ENCODE data around the gene NHEJ1. TPM values are rescaled to one million over a fixed set of nuclear protein-coding genes. Genes with fewer than 3 reads are reported as not detected.

NHEJ1 gene
- polyA plus RNA-seq (2012; rRNA removed), result 16.3 and 21.0 TPM in 2 replicates
- 14.2 and 16.0 TPM in 2 replicates for polyA plus RNA-seq (2012; cell fraction: cytosol; rRNA removed)
- polyA plus RNA-seq (2012; cell fraction: nucleus; rRNA removed), result 12.6 and 24.6 TPM in 2 replicates

- H3K9ac ChIP-seq, result peak within 1 kb of the TSS; percentile 81
- peak within 1 kb of the TSS; percentile 69 to 75 for H3K4me3 ChIP-seq (ENCODE audit: low read depth in 2 of 2, low read length in 1 of 2)
- peaks cover 2% of the 10 kb centered on the region; the same call in 1 of the 2 replicates for H3K79me2 ChIP-seq (ENCODE audit: insufficient read depth)
- H3K36me3 ChIP-seq (replicated peaks in 1 of 2; ENCODE audit: control insufficient read depth in 1 of 2, insufficient read depth in 2 of 2, low read length in 1 of 2), result peaks cover 0 to 14% of the 10 kb centered on the region in 2 experiments
- peaks cover 12% of the 10 kb centered on the region for H3F3A ChIP-seq (replicated peaks; ENCODE audit: insufficient read depth)
- under 1% methylated on average over 29 of the region's 70 CpGs for WGBS (ENCODE audit: low lambda C conversion rate)
- H2AFZ ChIP-seq (ENCODE audit: low read depth), result peak within 1 kb of the TSS; percentile 83
- ChIA-PET POLR2A (no interaction called here), CTCF (interaction anchor here (0.6 to 14.9 kb wide), 59 partner anchors 10 to 312 kb away, joined by 3 to 205 read pairs (median 4); partner anchors contain the start of genes ABCB6, ANKZF1, ATG9A and CNPPD1)
- DNase-seq, result peak; percentile 98
- H3K4me1 ChIP-seq (ENCODE audit: control insufficient read depth in 1 of 2, insufficient read depth in 2 of 2, low read depth in 1 of 2, low read length in 1 of 2), result peaks cover 0 to 11% of the 10 kb centered on the region in 2 experiments; a peak in 1 of 4 replicates
- H3K4me2 ChIP-seq, result peak within 1 kb of the TSS; percentile 97
- no peaks in the 10 kb centered on the region for H3K27me3 ChIP-seq (ENCODE audit: insufficient read depth)
- H3K9me2 ChIP-seq, result no peaks in the 10 kb centered on the region
- H4K20me1 ChIP-seq (ENCODE audit: insufficient read depth), result no peaks in the 10 kb centered on the region
- H3K27ac ChIP-seq (ENCODE audit: low read depth in 2 of 2, low read length in 1 of 2), result peak within 1 kb of the TSS; percentile 90 to 99
- H3K9me3 ChIP-seq, result no peaks in the 10 kb centered on the region
- TF ChIP-seq SMC3 (IDR thresholded peaks at IDR 0.05; ENCODE audit: low read depth, low read length), result peak; percentile 62
- TF ChIP-seq TCF12 (IDR thresholded peaks at IDR 0.05), result no peak
- TF ChIP-seq SIN3A (IDR thresholded peaks at IDR 0.05; ENCODE audit: borderline replicate concordance, low read depth, low read length), result 0 out of 2 replicates have a peak, but pooled peaks have one; percentile 42
- TF ChIP-seq YY1 (IDR thresholded peaks at IDR 0.05; ENCODE audit: low read depth), result no peak
- TF ChIP-seq TAF1 (IDR thresholded peaks at IDR 0.05; ENCODE audit: borderline replicate concordance, low read depth, low read length), result peak; percentile 44; the same call in 1 of the 2 replicates
- TF ChIP-seq GATA2 (CRISPR knock-in tag; IDR thresholded peaks at IDR 0.05), result no peak
- peak; percentile 76; the same call in 1 of the 2 replicates for TF ChIP-seq POLR2AphosphoS5 (IDR thresholded peaks at IDR 0.05; ENCODE audit: low read depth, low read length)
- no peak for TF ChIP-seq USF1 (IDR thresholded peaks at IDR 0.05; ENCODE audit: borderline replicate concordance, low read depth)
- TF ChIP-seq IRF3 (IDR thresholded peaks at IDR 0.05; ENCODE audit: low read depth, low read length), result no peak
- TF ChIP-seq FOXJ3 (CRISPR knock-in tag; IDR thresholded peaks at IDR 0.05), result no peak; the same call in 1 of the 2 replicates
- no peak for TF ChIP-seq TEAD4 (IDR thresholded peaks at IDR 0.05; ENCODE audit: borderline replicate concordance, insufficient read depth)
- no peak for TF ChIP-seq ELF1 (IDR thresholded peaks at IDR 0.05)
- TF ChIP-seq MXI1 (IDR thresholded peaks at IDR 0.05; ENCODE audit: low read depth, low read length), result 0 out of 2 replicates have a peak, but pooled peaks have one; percentile 29
- TF ChIP-seq NRF1 (IDR thresholded peaks at IDR 0.05; ENCODE audit: low read depth, low read length), result peak; percentile 59
- TF ChIP-seq RAD21 (IDR thresholded peaks at IDR 0.05; ENCODE audit: low read length), result peak; percentile 81
- no peak for TF ChIP-seq USF2 (IDR thresholded peaks at IDR 0.05; ENCODE audit: borderline replicate concordance, low read depth, low read length)
- TF ChIP-seq RXRA (IDR thresholded peaks at IDR 0.05; ENCODE audit: borderline replicate concordance, low read depth), result no peak
- no peak for TF ChIP-seq NFIC (IDR thresholded peaks at IDR 0.05; ENCODE audit: borderline replicate concordance)
- TF ChIP-seq MAX (IDR thresholded peaks at IDR 0.05; ENCODE audit: low read depth), result no peak; the same call in 1 of the 2 replicates
- TF ChIP-seq REST (IDR thresholded peaks at IDR 0.05; ENCODE audit: low read depth, low read length), result 0 out of 2 replicates have a peak, but pooled peaks have one; percentile 36
- no peak for TF ChIP-seq EP300 (IDR thresholded peaks at IDR 0.05; ENCODE audit: borderline replicate concordance in 1 of 2, low read depth in 1 of 2, low read length in 1 of 2)
- TF ChIP-seq JUND (IDR thresholded peaks at IDR 0.05), result no peak
- no peak for TF ChIP-seq FOXM1 (IDR thresholded peaks at IDR 0.05; ENCODE audit: low read depth)
Observed at GRCh38 chr2:219160186-219161017, at the start of gene NHEJ1. Gene NHEJ1 (minus strand): TSS chr2:219160815. CDS start chr2:219158362, 2,453 bp downstream.
